KBM-7 (cell line): Measurements from ENCODE around the gene FFAR1.

Experiments used
- DNase-seq: peaks from one replicate; pipeline ENCODE4 v3.0.0-alpha.2; 2015
- in situ Hi-C: fragments of 300-500 bp; cut with MboI; formaldehyde crosslinking; loops from 2 replicates; pipeline ENCODE4 v1.14.3; 2020; ENCODE audit warnings: low sequenced_read_pairs, low pct_unique_long_range_greater_than_20kb, mixed read lengths

Gene FFAR1

GRCh38 chr19:35347171-35347929 is at the start of gene FFAR1:
TSS of gene FFAR1 (plus strand) at chr19:35347902. CDS start at chr19:35351552, 3,650 bp downstream.
- DNase-seq, result peak; percentile 61
- in situ Hi-C loops, result no loop called here

GRCh38 chr19:35297922-35298321 is 49.8 kb upstream of the FFAR1 start:
- in situ Hi-C loops, result no loop called here

GRCh38 chr19:35298561-35298972 is 49.1 kb upstream of the FFAR1 start:
- DNase-seq, result no peak
- in situ Hi-C loops, result no loop called here

More at GRCh38 chr19:35297922-35298321, 49.8 kb upstream of the FFAR1 start:
- DNase-seq, result no peak

- DNase-seq, result no peak
- in situ Hi-C loops, result no loop called here
Measured at GRCh38 chr19:35299523-35300338, 48.0 kb upstream of the FFAR1 start.

GRCh38 chr19:35300339-35300649 is 47.4 kb upstream of the FFAR1 start:
- no peak for DNase-seq
- in situ Hi-C loops, result no loop called here

- in situ Hi-C loops, result no loop called here
- no peak for DNase-seq
Measured at GRCh38 chr19:35301961-35302360, 45.7 kb upstream of the FFAR1 start.

- no peak for DNase-seq
- in situ Hi-C loops, result no loop called here
Measured at GRCh38 chr19:35302446-35302845, 45.3 kb upstream of the FFAR1 start.

- DNase-seq, result no peak
- in situ Hi-C loops, result no loop called here
Measured at GRCh38 chr19:35303357-35303915, 44.3 kb upstream of the FFAR1 start.

GRCh38 chr19:35304036-35304435 is 43.7 kb upstream of the FFAR1 start:
- in situ Hi-C loops, result no loop called here

GRCh38 chr19:35305181-35305580 is 42.5 kb upstream of the FFAR1 start:
- in situ Hi-C loops, result no loop called here
- DNase-seq, result no peak

More at GRCh38 chr19:35304036-35304435, 43.7 kb upstream of the FFAR1 start:
- DNase-seq, result no peak

GRCh38 chr19:35306473-35307246 is 41.0 kb upstream of the FFAR1 start:
- no peak for DNase-seq
- in situ Hi-C loops, result no loop called here

GRCh38 chr19:35307931-35308330 is 39.8 kb upstream of the FFAR1 start:
- no peak for DNase-seq
- in situ Hi-C loops, result no loop called here

GRCh38 chr19:35308910-35309309 is 38.8 kb upstream of the FFAR1 start:
- in situ Hi-C loops, result no loop called here
- DNase-seq, result no peak

- in situ Hi-C loops, result no loop called here
- no peak for DNase-seq
Measured at GRCh38 chr19:35309481-35310279, 38.0 kb upstream of the FFAR1 start.

- no peak for DNase-seq
- in situ Hi-C loops, result no loop called here
Measured at GRCh38 chr19:35310331-35310730, 37.4 kb upstream of the FFAR1 start.

GRCh38 chr19:35310811-35311465 is 36.8 kb upstream of the FFAR1 start:
- in situ Hi-C loops, result no loop called here
- DNase-seq, result no peak

- in situ Hi-C loops, result no loop called here
- no peak for DNase-seq
Measured at GRCh38 chr19:35311901-35312665, 35.6 kb upstream of the FFAR1 start.

GRCh38 chr19:35313587-35313986 is 34.1 kb upstream of the FFAR1 start:
- in situ Hi-C loops, result no loop called here
- no peak for DNase-seq
